SK-N-SH (cell line): Measurements from ENCODE around the gene AUTS2. TPM values are rescaled to one million over a fixed set of nuclear protein-coding genes. Genes with fewer than 3 reads are reported as not detected.
"Not testable (repeated sequence)": the region's sequence is repeated elsewhere in the genome, so short reads cannot be mapped to it uniquely, and the experiment has no call there.

Source experiments
- CTCF ChIA-PET: fragments of 300-600, 350-600 bp; formaldehyde crosslinking; extraction: SDS; loops from one replicate; lab custom pipeline; 2021; lab: Yijun Ruan, JAX
- POLR2A ChIA-PET: fragments of 350-600 bp; sonication (Branson Sonifier 250); formaldehyde crosslinking; extraction: SDS; loops from one replicate; lab custom pipeline; 2020; ENCODE audit warnings: antibody characterized with exemption, inconsistent platforms; lab: Yijun Ruan, JAX
- DNase-seq: peaks from one replicate; pipeline ENCODE4 v3.0.0; 2012
- H2AFZ ChIP-seq: fragments of 200-600 bp; sonication (generic); 2 replicates; pipeline ENCODE4 v1.8.1; 2016; ENCODE audit warnings: antibody characterized with exemption, mild to moderate bottlenecking, low read depth
- H3F3A ChIP-seq: fragments of 200-600 bp; sonication (generic); replicated peaks from 2 replicates; pipeline ENCODE3; 2016; ENCODE audit warnings: antibody characterized with exemption, mild to moderate bottlenecking; ENCODE audit not compliant: insufficient read depth
- H3K27ac ChIP-seq, 2 experiments: fragments of 200-500 bp in 1 of 2; fragments of 200-600 bp in 1 of 2; sonication (Bioruptor generic) in 1 of 2; sonication (generic), shearing (Covaris generic) in 1 of 2; 2 replicates each; pipeline versions ENCODE4 v1.5.1 to v1.6.1; 2014 to 2016; ENCODE audit warnings: low read depth in 2 of 2, inconsistent platforms in 1 of 2, low read length in 1 of 2, mild to moderate bottlenecking in 1 of 2, mixed read lengths in 1 of 2
- H3K27me3 ChIP-seq: fragments of 200-600 bp; sonication (generic), shearing (Covaris generic); 2 replicates; pipeline ENCODE4 v1.6.1; 2016; ENCODE audit warnings: mixed run types; ENCODE audit not compliant: insufficient read depth
- H3K36me3 ChIP-seq, 2 experiments: fragments of 200-500 bp in 1 of 2; fragments of 200-600 bp in 1 of 2; sonication (Bioruptor generic) in 1 of 2; sonication (generic) in 1 of 2; replicated peaks in 1 of 2; 2 replicates each; pipeline versions ENCODE3 to v1.5.1; 2014 to 2016; ENCODE audit warnings: low read length in 1 of 2, mild to moderate bottlenecking in 1 of 2; ENCODE audit not compliant: insufficient read depth in 2 of 2, control insufficient read depth in 1 of 2
- H3K4me1 ChIP-seq, 2 experiments: fragments of 200-500 bp in 1 of 2; fragments of 200-600 bp in 1 of 2; sonication (Bioruptor generic) in 1 of 2; sonication (generic), shearing (Covaris generic) in 1 of 2; 2 replicates each; pipeline versions ENCODE4 v1.5.1 to v1.6.1; 2014 to 2016; ENCODE audit warnings: low read depth in 1 of 2, low read length in 1 of 2, mixed run types in 1 of 2; ENCODE audit not compliant: insufficient read depth in 2 of 2, control insufficient read depth in 1 of 2
- H3K4me2 ChIP-seq: fragments of 200-600 bp; sonication (generic), shearing (Covaris generic); 2 replicates; pipeline ENCODE4 v1.6.1; 2017; ENCODE audit warnings: mixed run types
- H3K4me3 ChIP-seq, 2 experiments: fragments of 200-500 bp in 1 of 2; fragments of 200-600 bp in 1 of 2; sonication (Bioruptor generic) in 1 of 2; sonication (generic), shearing (Covaris generic) in 1 of 2; 2 replicates each; pipeline versions ENCODE4 v1.5.1 to v1.8.1; 2014 to 2016; ENCODE audit warnings: low read depth in 2 of 2, inconsistent platforms in 1 of 2, low read length in 1 of 2, mild to moderate bottlenecking in 1 of 2, mixed read lengths in 1 of 2, moderate library complexity in 1 of 2
- H3K79me2 ChIP-seq: fragments of 200-600 bp; sonication (generic); 2 replicates; pipeline ENCODE4 v1.8.1; 2017; ENCODE audit warnings: mild to moderate bottlenecking; ENCODE audit not compliant: insufficient read depth
- H3K9ac ChIP-seq: fragments of 200-600 bp; sonication (generic); 2 replicates; pipeline ENCODE4 v1.6.1; 2017; ENCODE audit warnings: mixed run types
- H3K9me2 ChIP-seq: fragments of 200-600 bp; sonication (generic); 2 replicates; pipeline ENCODE4 v1.6.1; 2017; ENCODE audit warnings: mixed run types
- H3K9me3 ChIP-seq: fragments of 200-600 bp; sonication (generic); 2 replicates; pipeline ENCODE4 v1.6.1; 2017; ENCODE audit warnings: mixed run types, mild to moderate bottlenecking, moderate library complexity
- H4K20me1 ChIP-seq: fragments of 200-600 bp; sonication (generic); 2 replicates; pipeline ENCODE4 v1.6.1; 2017; ENCODE audit warnings: mild to moderate bottlenecking, mixed run types; ENCODE audit not compliant: insufficient read depth
- CTCF ChIP-seq: fragments of 200-600 bp; sonication (generic); IDR thresholded peaks from 2 replicates; pipeline ENCODE4 v1.6.1; 2017; ENCODE audit warnings: antibody characterized with exemption, mild to moderate bottlenecking, moderate library complexity
- ELF1 ChIP-seq: IDR thresholded peaks from 2 replicates; pipeline ENCODE4 v1.4.0; 2012
- EP300 ChIP-seq, 2 experiments: IDR thresholded peaks; 2 replicates each; pipeline versions ENCODE4 v1.4.0 to v1.6.1; 2012; ENCODE audit warnings: borderline replicate concordance in 1 of 2, low read depth in 1 of 2, low read length in 1 of 2
- GATA2 ChIP-seq: sonication (generic); formaldehyde crosslinking; IDR thresholded peaks from 2 replicates; pipeline ENCODE4 v1.5.0; 2020; ENCODE audit warnings: mild to moderate bottlenecking, missing genetic modification reagents
- IRF3 ChIP-seq: fragments of 150-350 bp; IDR thresholded peaks from 2 replicates; pipeline ENCODE4 v1.6.1; 2016; ENCODE audit warnings: mild to moderate bottlenecking, low read depth, low read length
- NFIC ChIP-seq: IDR thresholded peaks from 2 replicates; pipeline ENCODE4 v1.4.0; 2012; ENCODE audit warnings: borderline replicate concordance
- RAD21 ChIP-seq: IDR thresholded peaks from 2 replicates; pipeline ENCODE4 v1.6.1; 2012; ENCODE audit warnings: mild to moderate bottlenecking, low read length
- RFX5 ChIP-seq: IDR thresholded peaks from 2 replicates; pipeline ENCODE4 v1.6.1; 2012; ENCODE audit warnings: mild to moderate bottlenecking, improper control_type of control experiment, low read length
- TAF1 ChIP-seq: IDR thresholded peaks from 2 replicates; pipeline ENCODE4 v1.6.1; 2012; ENCODE audit warnings: low read depth, mild to moderate bottlenecking, low read length, moderate library complexity, borderline replicate concordance
- WGBS: methylation state at CpG from one replicate; pipeline ENCODE4 v1.1.6; 2017; ENCODE audit warnings: low lambda C conversion rate; 5-methylcytosine and 5-hydroxymethylcytosine counted together
- polyA plus RNA-seq, 3 experiments: library from polyadenylated mRNA; depleted of rRNA; stranded (reverse); fragments of >200 nt; gene quantifications; 2 replicates each; pipeline ENCODE4 v1.2.3, GENCODE V29; 2012

AUTS2 gene
- polyA plus RNA-seq, 1 of the 3 experiments (the other 2 are of a cell fraction) = 15.6 TPM

GRCh38 chr7:70271617-70272081, 673.4 kb downstream of the AUTS2 start (continued):
- TF ChIP-seq IRF3 (no peak), TAF1 (no peak), NFIC (peak; percentile 84), CTCF (no peak), RFX5 (no peak), GATA2 (CRISPR knock-in tag) (peak; percentile 78), EP300 (IDR thresholded peaks at IDR 0.05; ENCODE audit: borderline replicate concordance in 1 of 2, low read depth in 1 of 2, low read length in 1 of 2) (peak; percentile 89 to 93; a peak in 3 of 4 replicates), RAD21 (peak; percentile 30; the same call in 1 of the 2 replicates), ELF1 (no peak)

- H3K27ac ChIP-seq, H3K9ac ChIP-seq, DNase-seq, H3K9me3 ChIP-seq, H2AFZ ChIP-seq, H4K20me1 ChIP-seq, CTCF ChIA-PET, POLR2A ChIA-PET, H3F3A ChIP-seq, H3K4me2 ChIP-seq, H3K36me3 ChIP-seq, H3K79me2 ChIP-seq, H3K4me3 ChIP-seq, H3K27me3 ChIP-seq, H3K9me2 ChIP-seq: not testable (repeated sequence)
- H3K4me1 ChIP-seq = peaks cover 0 to 15% of the 10 kb centered on the region in 2 experiments; a peak in 2 of 4 replicates
- 90% methylated on average over 3 of the region's 3 CpGs for WGBS
These were observed 677.3 kb downstream of the AUTS2 start for GRCh38 chr7:70275570-70275969.

- Histone ChIP-seq H3K27ac (no peak overlapping the region), H3K9ac (no peak overlapping the region), H3K4me1 (no peaks in the 10 kb centered on the region; a peak in 1 of 4 replicates), H3K9me3 (no peaks in the 10 kb centered on the region), H3K4me2 (no peak overlapping the region), H3F3A (no peaks in the 10 kb centered on the region), H3K36me3 (no peaks in the 10 kb centered on the region)
- WGBS = 88% methylated on average over 1 of the region's 1 CpG
- TF ChIP-seq EP300 (IDR thresholded peaks at IDR 0.05; ENCODE audit: borderline replicate concordance in 1 of 2, low read depth in 1 of 2, low read length in 1 of 2) (no peak), NFIC (no peak)
- TF ChIP-seq, all 33 proteins: peak for 0
- Histone ChIP-seq H3K79me2 (no peaks in the 10 kb centered on the region), H3K27me3 (no peaks in the 10 kb centered on the region), H3K9me2 (no peaks in the 10 kb centered on the region), H4K20me1 (no peaks in the 10 kb centered on the region), H2AFZ (no peak overlapping the region), H3K4me3 (no peak overlapping the region)
- CTCF ChIA-PET = interaction anchor here (0.6 kb wide), 1 partner anchor 111 kb away, joined by 3 read pairs; no protein-coding TSS in a partner anchor
- DNase-seq = no peak
- POLR2A ChIA-PET = no interaction called here
These were observed 686.9 kb downstream of the AUTS2 start for GRCh38 chr7:70285187-70285586.
